ENCODE data around the gene POTEF.
"Not testable (repeated sequence)": the region's sequence is repeated elsewhere in the genome, so short reads cannot be mapped to it uniquely, and the experiment has no call there.

DNA sequence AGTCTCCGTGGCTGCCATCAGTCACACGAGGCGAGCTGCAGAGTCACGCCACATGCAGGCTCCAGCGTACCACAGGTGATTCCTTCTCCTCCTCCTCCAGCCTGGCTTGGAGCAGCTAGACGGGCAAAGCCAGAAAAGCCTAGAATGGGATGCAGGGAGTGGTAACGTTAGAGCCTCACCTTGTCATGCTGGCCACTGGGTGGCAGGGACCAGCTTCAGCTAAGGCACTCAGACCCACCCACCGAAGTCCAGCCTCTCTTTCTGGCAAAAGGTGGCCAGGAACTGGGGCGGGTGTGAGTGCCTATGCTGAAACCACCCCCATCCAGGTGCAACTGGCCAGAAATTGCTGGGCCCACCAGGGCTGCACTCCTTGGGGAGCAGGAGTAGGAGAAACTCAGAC, 1.3 kb downstream of the POTEF start:
- TF ChIP-seq POLR2A (IDR thresholded peaks at IDR 0.05; ENCODE audit: low read length); PHF8 (IDR thresholded peaks at IDR 0.05; ENCODE audit: borderline replicate concordance, low read depth); RAD21 (conservative IDR thresholded peaks at IDR 0.05 in 1 of 2, IDR thresholded peaks at IDR 0.05 in 1 of 2); EHMT2 (IDR thresholded peaks at IDR 0.05; ENCODE audit: low read depth); EP300 (IDR thresholded peaks at IDR 0.05); BCL3 (IDR thresholded peaks at IDR 0.05); CTCF (IDR thresholded peaks at IDR 0.05): not testable (repeated sequence)

All from A549 (cell line).